Measurements from ENCODE around the gene INSYN2B.
"Not testable (repeated sequence)": the region's sequence is repeated elsewhere in the genome, so short reads cannot be mapped to it uniquely, and the experiment has no call there.

INSYN2B gene

GRCh38 chr5:169970911-169971765 lies 9.2 kb downstream of the INSYN2B start:
- no peak for DNase-seq

GRCh38 chr5:169970339-169970738 lies 10.0 kb downstream of the INSYN2B start:
- DNase-seq = no peak

GRCh38 chr5:169964246-169964645 lies 16.0 kb downstream of the INSYN2B start:
- no peak for DNase-seq

- DNase-seq = no peak
Measured at GRCh38 chr5:169960659-169961058, 19.6 kb downstream of the INSYN2B start.

- no peak for DNase-seq
Measured at GRCh38 chr5:169958278-169958677, 22.0 kb downstream of the INSYN2B start.

GRCh38 chr5:169956756-169957155 lies 23.5 kb downstream of the INSYN2B start:
- DNase-seq = no peak

GRCh38 chr5:169956126-169956525 lies 24.2 kb downstream of the INSYN2B start:
- DNase-seq = no peak

GRCh38 chr5:169954786-169955185 lies 25.5 kb downstream of the INSYN2B start:
- no peak for DNase-seq

GRCh38 chr5:169953196-169953595 lies 27.1 kb downstream of the INSYN2B start:
- DNase-seq = not testable (repeated sequence)

GRCh38 chr5:169950333-169950732 lies 30.0 kb downstream of the INSYN2B start:
- DNase-seq = no peak

- no peak for DNase-seq
Measured at GRCh38 chr5:169946743-169947295, 33.5 kb downstream of the INSYN2B start.

GRCh38 chr5:169945831-169946261 lies 34.4 kb downstream of the INSYN2B start:
- no peak for DNase-seq

- no peak for DNase-seq
Measured at GRCh38 chr5:169944922-169945680, 35.2 kb downstream of the INSYN2B start.

GRCh38 chr5:169944115-169944514 lies 36.2 kb downstream of the INSYN2B start:
- no peak for DNase-seq

GRCh38 chr5:169943026-169943425 lies 37.3 kb downstream of the INSYN2B start:
- DNase-seq = no peak

GRCh38 chr5:169942181-169942580 lies 38.1 kb downstream of the INSYN2B start:
- no peak for DNase-seq

GRCh38 chr5:169941542-169941941 lies 38.8 kb downstream of the INSYN2B start:
- DNase-seq = no peak

- DNase-seq = no peak
Measured at GRCh38 chr5:169939731-169940130, 40.6 kb downstream of the INSYN2B start.

- DNase-seq = no peak
Measured at GRCh38 chr5:169938439-169938838, 41.9 kb downstream of the INSYN2B start.

GRCh38 chr5:169935762-169936161 lies 44.5 kb downstream of the INSYN2B start:
- no peak for DNase-seq

GRCh38 chr5:169934990-169935389 lies 45.3 kb downstream of the INSYN2B start:
- no peak for DNase-seq

- DNase-seq = no peak
Measured at GRCh38 chr5:169933616-169934015, 46.7 kb downstream of the INSYN2B start.

GRCh38 chr5:169933127-169933526 lies 47.2 kb downstream of the INSYN2B start:
- DNase-seq = no peak

- DNase-seq = no peak
Measured at GRCh38 chr5:169923988-169924387, 56.3 kb downstream of the INSYN2B start.
